GM18858 (cell line): Measurements from ENCODE around the gene RALGPS1.
A peak's percentile ranks its signal among the peaks of the same experiment; 100 is the strongest.

Source experiments
- ATAC-seq: cut with Tn5 transposase; IDR thresholded peaks from one replicate; pipeline ENCODE4 v1.9.1; 2021; ENCODE audit not compliant: unreplicated experiment

RALGPS1 gene, protein sequence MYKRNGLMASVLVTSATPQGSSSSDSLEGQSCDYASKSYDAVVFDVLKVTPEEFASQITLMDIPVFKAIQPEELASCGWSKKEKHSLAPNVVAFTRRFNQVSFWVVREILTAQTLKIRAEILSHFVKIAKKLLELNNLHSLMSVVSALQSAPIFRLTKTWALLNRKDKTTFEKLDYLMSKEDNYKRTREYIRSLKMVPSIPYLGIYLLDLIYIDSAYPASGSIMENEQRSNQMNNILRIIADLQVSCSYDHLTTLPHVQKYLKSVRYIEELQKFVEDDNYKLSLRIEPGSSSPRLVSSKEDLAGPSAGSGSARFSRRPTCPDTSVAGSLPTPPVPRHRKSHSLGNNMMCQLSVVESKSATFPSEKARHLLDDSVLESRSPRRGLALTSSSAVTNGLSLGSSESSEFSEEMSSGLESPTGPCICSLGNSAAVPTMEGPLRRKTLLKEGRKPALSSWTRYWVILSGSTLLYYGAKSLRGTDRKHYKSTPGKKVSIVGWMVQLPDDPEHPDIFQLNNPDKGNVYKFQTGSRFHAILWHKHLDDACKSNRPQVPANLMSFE

DNA sequence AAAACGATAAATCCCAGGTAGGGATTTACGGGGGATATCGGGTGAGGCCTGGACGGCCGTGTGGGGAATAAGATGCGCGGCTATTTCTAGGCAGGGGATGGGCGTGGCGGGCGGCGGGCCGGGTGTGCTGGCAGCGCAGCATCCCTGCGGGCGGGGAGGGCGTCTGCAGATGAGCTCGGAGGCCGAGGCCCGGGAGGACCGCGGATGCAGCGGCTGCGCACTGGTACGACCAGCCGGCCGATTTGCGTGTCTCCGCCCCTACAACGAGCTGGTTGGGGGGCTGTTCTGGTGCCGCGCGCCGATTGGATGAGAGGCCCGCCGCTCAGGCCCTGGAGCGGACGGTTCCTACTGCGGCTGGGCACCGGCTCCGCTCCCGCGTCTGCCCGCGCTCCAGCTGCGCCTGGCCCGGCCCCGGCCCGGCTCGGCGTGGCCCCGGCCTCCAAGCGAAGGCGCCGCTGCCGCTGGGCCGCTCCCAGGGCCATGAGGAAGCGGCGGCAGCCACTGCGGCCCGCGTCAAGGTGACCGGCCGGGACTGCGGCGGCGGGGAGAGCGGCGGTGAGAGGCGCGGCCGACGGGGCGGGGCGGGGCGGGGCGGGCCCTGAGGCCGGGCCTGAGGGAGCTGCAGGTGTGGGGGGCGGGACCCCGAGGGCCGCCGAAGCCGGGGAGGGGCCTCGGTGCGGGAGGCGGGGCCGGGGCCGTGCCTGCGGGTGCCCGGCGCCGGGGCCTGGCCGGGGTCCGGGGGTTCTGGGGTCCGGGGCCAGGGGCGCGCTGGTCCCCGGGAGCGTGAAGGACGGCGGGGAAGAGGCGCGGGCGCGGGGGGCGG is at the start of gene RALGPS1:
TSS of gene RALGPS1 (plus strand) at position 325 of the 823 bp plus-strand sequence. CDS start 47,508 bp downstream, outside the sequence.
- ATAC-seq = peak; percentile 89

DNA sequence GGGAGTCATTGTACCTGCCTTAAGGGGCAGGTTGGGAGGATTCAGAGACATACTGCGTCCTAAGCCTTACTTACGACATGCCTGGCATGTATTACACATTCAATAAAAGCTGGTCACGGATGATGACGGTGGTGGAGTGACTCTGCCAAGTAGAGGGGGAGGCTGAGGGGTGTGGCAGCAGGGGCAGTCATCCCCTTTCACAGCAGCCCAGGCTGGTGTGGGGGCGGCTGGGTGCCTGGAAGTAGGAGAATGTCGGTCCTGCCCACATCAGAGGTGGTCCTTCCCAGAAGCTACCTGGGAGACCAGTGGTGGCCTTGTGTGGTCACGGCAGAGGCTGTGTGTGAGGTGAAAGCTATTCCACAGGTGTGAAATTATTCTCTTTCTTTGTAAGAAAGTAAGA is 45.2 kb upstream of the RALGPS1 start:
- ATAC-seq = no peak

DNA sequence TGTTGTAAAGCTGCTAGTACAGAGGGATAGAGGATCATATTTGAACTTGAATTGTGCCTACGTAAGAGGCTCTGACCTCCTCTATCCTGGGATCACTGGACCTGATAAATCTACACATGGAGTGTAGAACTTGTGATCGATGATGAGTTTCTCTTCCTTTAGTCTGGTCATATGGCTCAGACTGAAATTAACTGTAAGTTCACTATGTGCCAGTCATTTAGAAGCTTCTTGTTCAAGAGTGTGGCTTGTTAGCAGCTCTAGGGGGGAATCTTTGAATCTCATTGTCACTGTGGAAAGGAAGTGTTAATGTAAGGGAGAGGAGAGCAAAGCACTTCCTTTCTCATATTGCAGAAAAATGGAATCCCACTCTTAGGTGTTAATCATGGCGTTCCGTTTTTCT is 42.1 kb upstream of the RALGPS1 start:
- no peak for ATAC-seq

DNA sequence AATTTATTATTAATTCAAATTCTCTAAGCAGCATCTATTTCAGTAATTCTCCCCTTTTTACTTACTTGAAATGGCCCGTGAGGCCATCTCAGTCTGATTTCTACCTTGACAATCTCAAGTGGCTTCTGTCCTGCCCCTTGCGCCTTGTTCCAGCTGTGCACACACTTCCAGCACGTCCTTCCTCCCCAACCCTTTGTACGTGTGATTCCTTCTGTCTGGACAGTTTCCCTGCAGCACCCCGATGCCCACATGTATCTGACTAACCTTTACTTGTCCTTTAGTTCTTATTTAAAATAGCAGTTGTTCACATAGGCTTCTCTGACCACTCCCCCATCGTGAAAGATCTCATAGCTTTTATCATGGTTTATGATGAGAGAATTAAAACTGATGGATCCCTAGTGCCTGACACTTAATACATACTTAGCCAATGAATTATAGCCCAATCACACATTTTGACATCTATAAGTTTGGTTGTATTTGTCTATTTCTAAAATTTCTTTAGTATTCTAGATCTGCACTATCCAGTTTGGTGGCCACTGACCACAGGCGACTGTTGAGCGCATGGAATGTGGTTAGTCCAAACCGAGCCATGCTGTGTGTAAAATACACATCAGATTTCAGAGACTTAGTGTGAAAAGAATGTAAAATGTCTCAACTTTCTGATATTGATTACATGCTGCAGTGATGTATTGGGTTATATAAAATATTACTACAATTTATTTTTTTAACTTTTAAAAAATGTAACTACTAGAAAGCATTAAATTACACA is 39.9 kb upstream of the RALGPS1 start:
- no peak for ATAC-seq

DNA sequence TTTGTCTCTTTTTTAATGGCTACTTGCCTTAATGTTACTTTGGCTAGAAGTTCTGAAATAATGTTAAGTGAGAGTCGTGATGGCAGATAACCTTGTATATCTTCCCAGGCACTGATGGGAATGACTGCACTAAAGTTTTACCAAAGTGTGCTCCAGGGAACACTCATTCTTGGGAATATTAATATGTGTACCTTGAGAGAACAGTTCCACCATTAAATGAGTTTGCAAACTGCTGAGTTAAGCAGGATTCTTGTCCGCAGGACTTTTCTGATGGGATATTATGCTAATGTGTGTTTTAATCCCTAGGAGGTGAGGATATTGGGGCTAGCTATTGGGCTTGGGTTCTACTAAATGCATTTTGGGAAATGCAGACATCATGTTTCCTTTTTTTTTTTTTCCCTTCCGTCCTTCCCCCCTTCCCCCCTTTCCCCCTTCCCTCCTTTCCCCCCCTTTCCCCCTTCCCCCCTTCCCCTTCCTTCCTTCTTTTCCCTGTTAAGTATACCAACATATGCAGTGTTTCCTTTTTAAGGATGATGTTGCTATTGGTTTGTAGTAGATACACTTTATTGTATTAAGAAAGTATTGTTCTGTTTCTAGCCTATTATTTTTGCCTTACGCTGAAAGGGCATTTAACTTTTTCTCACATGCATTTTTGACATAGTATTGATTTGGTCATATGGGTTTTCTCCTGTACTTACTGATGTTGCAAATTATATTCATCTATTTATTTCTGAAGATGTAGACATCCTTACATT is 38.6 kb upstream of the RALGPS1 start:
- ATAC-seq = no peak

DNA sequence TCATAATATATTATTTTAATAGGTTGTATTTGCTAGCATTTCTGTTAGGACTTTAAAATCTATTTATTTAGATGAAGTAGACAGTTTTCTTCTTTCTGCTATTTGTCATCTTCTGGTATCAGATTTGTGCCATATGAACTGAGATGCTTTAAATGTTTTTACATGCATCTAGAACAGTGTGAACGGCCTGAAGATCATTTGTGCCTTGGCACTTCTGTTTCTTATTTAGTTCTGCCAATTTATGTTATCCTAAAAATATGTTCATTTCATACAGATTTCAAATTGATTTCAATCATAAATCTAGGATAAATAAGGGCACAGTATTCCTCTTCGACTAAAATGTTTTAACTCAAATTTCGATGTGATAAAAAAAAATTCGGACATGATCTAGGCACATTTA is 38.1 kb upstream of the RALGPS1 start:
- no peak for ATAC-seq

DNA sequence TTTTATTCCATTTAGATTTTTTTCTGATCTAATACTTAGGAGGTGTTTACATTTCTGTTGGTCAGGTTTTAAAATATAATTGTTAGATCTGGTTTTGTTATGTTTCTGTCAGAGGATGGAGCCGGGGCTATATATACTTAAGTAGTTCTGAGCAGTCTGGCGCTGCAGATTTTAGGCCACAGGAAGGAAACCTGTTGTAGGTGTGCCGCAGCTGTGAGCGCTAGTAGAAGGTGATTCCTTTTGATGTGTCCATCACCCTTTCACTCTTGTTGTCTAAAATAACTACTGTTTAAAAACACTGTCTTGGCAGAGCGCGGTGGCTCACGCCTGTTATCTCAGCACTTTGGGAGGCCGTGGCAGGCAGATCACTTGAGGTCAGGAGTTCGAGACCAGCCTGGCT is 37.2 kb upstream of the RALGPS1 start:
- ATAC-seq = no peak

DNA sequence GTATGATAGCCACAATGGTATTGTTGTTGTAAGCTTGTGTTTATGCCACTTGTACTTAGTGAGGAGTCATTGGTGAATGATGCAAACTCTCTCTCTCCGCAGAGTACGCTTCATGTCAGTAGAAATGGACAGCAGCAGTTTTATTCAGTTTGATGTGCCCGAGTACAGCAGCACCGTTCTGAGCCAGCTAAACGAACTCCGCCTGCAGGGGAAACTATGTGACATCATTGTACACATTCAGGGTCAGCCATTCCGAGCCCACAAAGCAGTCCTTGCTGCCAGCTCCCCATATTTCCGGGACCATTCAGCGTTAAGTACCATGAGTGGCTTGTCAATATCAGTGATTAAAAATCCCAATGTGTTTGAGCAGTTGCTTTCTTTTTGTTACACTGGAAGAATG is 35.3 kb upstream of the RALGPS1 start:
- no peak for ATAC-seq

DNA sequence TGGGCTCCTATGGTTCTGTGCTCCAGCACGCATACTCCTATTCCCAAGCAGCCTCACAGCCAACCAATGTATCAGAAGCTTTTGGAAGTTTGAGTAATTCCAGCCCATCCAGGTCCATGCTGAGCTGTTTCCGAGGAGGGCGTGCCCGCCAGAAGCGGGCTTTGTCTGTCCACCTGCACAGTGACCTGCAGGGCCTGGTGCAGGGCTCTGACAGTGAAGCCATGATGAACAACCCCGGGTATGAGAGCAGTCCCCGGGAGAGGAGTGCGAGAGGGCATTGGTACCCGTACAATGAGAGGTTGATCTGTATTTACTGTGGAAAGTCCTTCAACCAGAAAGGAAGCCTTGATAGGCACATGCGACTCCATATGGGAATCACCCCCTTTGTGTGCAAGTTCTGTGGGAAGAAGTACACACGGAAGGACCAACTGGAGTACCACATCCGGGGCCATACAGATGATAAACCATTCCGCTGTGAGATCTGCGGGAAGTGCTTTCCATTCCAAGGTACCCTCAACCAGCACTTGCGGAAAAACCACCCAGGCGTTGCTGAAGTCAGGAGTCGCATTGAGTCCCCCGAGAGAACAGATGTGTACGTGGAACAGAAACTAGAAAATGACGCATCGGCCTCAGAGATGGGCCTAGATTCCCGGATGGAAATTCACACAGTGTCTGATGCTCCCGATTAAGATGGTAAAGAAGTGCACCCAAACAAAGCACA is 34.2 kb upstream of the RALGPS1 start:
- ATAC-seq = no peak

DNA sequence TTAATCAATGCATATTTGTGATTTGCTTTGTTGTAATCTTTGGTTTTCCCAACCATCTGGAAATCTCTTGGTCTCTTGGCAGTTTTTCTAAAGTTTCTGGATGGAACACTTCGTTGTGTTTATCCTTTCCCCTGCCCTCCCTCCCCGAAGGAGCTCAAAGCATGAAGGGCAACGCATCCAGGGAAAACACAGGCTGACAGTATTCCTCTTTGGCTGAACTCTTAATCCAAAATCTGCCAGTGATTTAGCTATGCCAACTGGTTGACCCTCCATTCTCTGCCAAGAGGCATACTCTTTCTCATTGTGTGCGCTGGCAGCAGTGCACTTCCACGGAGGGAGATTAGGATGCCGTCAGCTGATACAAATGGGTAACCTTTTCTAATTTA is 33.6 kb upstream of the RALGPS1 start:
- no peak for ATAC-seq

DNA sequence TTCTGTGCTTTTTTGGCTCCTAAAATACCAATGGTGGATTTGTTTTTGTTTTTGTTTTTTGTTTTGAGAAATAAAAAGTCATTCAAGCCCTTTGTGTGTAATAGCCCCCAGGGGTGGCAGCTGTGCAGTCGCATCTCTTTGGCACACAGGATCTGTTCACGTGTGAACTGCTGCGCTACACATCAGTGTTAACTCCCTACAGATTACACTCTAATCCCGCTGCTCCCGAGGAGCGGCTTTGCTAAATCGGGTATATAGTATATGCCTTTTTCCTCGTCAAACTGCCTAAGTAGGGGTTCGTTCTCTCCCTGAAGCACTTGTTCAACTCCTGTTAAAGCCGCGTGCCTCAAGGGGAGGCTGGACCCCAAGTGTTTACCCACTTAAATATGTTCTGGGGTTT is 31.8 kb upstream of the RALGPS1 start:
- ATAC-seq = no peak

DNA sequence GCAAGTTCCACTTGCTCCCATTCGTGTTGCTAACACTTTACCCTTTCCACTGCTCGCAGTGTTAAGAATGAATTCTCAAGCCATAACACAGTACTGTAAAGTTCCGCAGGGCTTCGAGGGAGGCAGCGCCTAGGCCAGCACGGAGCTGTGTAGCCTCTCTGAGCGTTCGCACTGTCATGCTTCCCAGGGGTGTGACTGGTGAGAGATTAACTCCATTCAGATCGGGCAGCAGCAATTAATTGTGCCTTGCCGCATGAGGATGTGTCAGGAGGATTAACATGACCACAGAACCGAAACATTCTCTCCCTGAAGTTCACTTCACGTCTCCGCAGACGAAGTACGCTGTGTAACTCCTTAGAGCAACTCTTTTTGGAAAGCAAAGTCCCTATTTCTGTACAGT is 30.9 kb upstream of the RALGPS1 start:
- ATAC-seq = no peak

DNA sequence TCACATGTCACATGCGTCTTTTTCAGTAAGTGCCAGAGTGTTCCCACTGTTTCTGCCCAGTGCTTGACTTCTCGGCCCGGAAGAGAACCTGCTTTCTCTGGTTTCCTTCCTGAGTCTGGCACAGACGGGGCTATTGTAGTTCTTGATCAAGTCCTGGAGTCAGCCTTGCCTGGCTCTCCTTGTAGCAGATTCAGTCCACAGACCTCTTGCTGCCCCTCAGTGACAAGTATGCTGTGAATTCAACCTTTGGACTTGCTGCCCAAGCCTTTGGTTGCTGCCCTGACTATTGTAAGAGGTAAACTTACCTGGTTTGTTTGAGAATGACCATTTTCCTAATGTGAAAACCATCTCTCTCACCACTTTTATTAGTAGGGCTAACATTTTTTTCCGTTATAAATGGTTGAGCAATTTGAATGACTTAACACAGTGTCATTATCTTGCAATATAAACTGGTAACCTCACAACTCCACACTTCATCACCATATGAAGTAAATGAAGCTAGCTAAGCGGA is 29.4 kb upstream of the RALGPS1 start:
- ATAC-seq = no peak

DNA sequence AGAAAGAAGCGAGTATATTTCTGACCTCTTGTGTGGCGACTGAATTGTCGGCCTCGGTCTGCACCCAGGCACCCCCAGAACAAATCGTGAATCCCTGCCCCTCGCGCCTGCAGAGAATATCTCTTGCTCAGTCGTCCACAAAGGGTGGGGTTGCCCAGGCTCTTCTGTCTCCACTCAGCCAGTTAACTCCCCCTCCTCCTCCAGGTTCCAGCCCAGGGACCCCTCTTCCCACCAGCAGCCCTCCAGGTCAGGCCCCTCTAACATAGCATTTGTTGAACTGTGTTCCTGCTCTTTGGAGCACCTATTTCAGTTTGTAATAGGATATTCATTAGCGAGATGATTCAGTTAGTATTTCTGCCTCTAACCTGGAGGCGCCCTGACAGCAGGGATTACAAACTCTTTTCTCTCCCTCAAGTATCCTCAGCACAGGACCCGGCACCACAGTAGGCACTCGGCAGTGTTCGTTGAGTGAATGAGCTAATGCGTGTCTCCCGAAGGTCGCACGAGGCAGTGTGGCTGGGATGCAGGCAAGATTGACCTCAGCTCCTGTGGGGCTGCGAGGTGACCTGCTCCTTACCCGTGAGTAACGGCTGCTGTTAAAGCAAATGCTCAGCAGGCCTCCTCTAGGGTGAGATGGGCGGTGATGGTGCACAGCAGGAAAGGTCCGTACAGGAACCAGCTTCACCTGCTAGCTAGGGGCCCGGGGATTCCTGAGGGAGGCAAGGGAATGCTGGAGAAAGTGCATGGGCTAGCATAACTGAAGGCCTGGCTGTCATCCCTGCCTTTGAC is 28.4 kb upstream of the RALGPS1 start:
- no peak for ATAC-seq

DNA sequence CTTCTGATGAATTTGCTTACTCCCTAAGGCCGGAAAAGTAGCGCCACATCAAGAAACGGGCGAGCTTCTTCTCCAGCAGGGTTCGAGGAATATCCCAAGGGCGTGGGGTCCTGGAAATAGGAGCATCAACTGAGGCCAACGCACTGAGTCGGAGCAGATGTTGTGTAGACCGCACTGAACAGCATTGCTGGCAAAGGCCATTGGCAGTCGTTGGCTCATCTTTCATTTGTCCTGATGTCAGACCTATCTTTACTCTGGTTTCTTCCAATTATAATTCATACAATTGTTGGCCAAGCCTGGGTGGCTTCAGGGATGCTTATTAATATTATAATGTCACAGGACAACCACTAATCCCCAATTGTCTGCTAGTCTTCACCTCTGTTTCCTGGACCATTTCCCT is 27.7 kb upstream of the RALGPS1 start:
- ATAC-seq = no peak

DNA sequence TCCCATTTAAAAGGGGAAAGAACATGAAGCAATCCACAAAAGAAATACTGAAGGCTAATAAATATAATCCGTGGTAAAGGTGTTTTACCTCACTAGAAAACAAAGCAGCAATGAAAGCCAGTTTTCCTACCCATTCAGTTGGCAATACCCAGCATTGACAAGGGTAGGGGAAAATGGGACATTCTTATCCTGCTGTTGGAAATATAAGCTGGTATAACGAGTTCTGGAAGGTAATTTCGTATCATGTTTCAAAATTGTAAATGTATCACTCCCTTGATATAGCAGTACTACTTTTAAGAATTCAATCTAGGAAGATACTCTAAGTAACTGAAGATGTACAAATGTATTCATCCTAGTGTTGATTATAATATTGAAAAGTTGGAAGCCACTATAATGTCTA is 22.9 kb upstream of the RALGPS1 start:
- ATAC-seq = no peak

DNA sequence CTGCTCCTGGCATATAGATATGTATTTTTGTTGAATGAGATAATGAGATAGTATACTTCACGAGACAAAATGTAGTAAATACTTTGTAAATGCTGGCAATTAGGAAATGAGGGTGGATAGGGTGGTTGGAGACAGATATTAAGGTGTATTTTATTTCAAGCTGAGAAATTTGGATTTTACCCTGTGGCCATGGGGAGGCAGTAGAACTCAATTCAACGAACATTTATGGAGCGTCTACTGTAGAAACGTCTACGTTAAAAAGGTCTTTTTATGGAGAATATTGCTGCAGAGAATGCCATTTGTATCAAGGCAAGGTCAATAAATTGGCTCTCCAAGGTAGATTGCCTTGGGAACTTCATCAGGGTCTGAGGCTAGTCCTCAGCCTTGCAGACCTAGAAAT is 21.5 kb upstream of the RALGPS1 start:
- ATAC-seq = no peak

DNA sequence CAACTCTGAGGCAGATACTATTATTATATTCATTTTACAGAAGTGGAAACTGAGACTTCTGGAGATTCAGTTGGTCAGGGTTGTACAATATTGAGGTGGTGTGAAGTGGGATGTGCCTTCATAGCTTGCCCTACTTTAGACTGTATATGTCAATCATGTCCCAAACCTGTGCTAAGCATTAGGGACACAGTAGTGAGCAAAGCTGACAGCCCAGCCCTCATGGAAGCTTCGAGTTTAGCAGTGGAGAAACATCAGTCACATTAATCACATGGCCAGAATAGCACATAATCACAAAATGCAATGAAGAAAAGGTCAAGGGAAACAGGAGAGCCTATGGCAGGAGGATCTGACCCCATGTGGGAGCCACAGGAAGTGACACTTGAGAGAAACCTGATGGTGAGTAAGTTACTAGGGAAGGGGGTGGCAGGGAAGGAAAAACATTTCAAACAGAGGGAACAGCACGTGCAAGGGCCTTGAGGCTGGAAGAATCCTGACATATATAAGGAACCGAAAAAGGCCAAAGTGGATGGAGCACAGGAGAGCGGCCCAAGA is 20.5 kb upstream of the RALGPS1 start:
- no peak for ATAC-seq

DNA sequence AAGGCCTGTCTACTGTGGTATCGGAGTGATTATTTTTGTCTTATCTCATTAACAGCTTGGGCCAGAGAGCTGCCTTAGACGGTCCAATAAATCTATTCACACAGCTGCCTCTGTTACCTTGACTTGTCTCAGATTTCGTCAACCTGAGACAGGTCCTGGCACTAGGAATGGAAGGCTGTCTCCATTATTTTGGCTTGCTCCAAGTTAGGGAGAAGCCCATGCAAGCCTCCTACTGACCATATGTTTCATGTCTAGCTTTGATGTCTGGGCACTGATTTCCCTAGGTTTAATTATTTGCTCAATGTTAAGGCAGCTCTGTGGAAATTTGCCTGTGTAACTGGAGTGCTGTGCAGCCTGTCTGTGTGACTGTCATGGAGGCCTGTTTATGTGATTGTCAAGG is 12.4 kb upstream of the RALGPS1 start:
- ATAC-seq = no peak
